GM19397 (cell line): Measurements from ENCODE around the gene FDXR.

Experiments used
- ATAC-seq: cut with Tn5 transposase; IDR thresholded peaks from one replicate; pipeline ENCODE4 v1.9.1; 2021; ENCODE audit warnings: mild to moderate bottlenecking, moderate library complexity; ENCODE audit not compliant: unreplicated experiment

FDXR gene

GRCh38 chr17:74900208-74900607 is 27.4 kb upstream of the FDXR start:
- ATAC-seq = no peak

DNA sequence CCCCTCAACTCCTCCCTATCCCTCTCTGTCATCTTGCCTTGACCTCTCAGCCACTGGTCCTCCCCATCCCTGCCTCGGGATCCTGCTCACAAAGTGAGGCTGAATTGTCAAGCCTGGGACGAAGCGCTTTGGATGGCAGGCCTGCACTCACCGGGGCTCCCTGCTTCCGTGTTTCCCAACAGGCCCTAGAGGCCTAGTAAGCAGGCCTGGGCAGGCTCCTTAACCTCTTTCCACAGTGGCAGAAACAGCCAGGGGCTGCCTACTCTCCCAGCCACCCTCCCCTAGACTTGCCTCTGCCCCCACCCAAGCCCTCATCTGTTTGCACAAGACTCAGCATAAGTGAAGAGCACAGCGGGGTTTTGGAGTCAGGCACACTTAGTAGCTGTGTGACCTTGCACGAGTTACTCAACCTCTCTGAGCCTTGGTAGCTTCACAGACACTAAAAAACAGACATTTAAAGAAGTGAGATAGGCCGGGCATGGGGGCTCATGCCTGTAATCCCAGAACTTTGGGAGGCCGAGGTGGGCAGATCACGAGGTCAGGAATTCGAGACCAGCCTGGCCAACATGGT is 25.7 kb upstream of the FDXR start:
- ATAC-seq = no peak

GRCh38 chr17:74893936-74894671 is 21.3 kb upstream of the FDXR start:
- ATAC-seq = no peak

- no peak for ATAC-seq
These were observed 20.4 kb upstream of the FDXR start, which contains the start of gene FADS6 for GRCh38 chr17:74892974-74893911. Gene FADS6, minus strand, starts transcription at chr17:74893633. Its CDS starts 38 bp downstream, at chr17:74893595.

DNA sequence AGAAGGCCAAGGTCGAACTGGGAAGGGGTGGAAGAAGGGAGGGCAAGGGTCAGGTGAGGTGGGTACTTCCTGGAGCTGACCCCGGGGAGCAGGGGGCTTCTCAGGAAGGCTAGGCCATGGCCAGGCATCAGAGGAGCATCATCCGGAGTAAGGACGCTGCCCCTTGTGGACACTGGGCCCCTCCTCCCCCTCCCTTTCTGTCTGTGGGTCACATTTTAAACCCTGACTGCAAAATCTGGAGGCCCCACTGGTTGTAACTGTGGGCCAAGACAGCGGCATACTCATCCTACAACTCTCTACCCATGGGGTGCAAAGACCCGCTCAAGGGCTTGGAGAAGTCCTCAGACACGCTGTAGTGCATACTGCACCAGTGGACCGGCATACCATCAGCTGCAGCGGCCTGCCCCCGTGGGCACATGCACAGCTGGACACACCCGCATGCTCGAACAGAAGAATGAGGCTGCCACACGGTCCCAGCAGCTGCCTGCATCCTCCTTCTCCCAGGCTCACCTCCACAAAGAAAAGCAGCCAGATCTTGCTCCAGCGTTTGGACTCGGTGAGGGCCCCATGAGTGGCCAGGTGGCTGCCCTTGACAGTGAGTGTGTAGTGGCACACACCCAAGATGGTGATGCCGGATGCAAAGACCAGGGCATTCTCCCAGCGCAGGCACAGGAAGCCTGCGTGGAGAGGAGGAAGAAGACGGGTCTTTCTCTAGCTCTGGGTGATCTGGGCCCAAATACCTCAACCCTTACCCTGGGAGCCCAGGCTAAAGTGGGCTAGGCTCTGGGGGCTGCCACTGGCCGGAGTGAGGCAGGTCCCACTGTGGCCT is 19.4 kb upstream of the FDXR start:
- ATAC-seq = no peak

- no peak for ATAC-seq
These were observed 17.8 kb upstream of the FDXR start for GRCh38 chr17:74890554-74890953.

DNA sequence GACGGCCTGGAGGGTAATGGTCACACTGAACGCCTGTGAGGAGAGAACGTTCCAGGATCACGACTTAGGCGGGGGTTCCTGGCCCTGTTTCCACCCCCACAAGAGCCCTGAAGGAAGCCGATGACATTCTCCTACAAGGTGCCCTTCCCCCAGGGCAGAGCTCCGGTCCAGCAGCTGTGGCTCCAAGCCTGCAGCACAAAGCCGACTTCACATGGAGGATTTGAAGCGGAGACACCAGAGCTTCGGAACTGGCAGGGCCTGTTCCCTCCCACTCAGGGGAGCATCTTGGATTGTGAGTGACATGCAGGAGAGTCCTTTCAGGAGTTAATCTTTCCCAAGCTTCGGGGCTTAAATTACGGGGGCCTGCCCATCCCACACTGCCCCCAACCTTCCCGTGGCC is 15.7 kb upstream of the FDXR start:
- no peak for ATAC-seq

- ATAC-seq = no peak
These were observed 10.5 kb upstream of the FDXR start for GRCh38 chr17:74883241-74883745.

GRCh38 chr17:74882517-74883240 is 9.9 kb upstream of the FDXR start:
- ATAC-seq = no peak

DNA sequence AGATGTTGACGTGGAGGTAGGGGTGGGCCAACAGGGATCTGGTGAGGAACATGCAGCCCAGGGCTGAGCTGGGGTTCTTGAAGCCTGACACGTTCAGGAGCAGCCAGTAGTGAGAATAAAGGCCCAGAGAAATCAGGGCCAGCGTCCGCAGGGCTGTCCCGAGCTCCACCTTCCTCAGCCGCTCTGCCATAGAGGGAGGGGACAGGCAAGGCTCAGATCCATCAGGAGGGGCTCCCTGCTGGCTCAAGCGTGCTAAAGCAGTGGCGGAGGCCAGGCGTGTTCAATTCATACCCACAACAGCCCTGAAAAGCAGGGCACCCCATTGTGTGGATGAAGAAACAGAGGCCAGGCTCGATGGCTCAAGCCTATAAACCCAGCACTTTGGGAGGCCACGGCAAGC is 8.3 kb upstream of the FDXR start:
- no peak for ATAC-seq

GRCh38 chr17:74879308-74879707 is 6.5 kb upstream of the FDXR start:
- ATAC-seq = no peak

DNA sequence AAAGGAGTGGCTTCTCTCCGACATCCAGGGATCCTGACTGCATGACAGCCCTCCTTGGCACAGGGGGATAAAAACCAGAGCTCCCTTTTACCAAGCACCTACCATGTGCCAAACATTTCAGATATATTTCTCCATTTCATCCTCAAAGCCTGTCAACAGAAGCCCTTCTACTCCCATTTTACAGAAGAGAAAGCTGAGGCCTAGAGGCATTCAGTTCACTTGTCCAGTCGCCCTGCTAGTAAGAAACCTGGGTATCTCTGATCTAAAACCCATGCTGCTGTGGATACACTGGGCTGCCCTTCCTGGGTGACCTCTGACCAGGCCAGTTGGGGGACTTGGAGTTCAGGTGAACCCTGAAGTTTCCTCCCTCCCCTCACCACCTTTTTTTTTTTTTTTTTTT is 5.9 kb upstream of the FDXR start:
- no peak for ATAC-seq

DNA sequence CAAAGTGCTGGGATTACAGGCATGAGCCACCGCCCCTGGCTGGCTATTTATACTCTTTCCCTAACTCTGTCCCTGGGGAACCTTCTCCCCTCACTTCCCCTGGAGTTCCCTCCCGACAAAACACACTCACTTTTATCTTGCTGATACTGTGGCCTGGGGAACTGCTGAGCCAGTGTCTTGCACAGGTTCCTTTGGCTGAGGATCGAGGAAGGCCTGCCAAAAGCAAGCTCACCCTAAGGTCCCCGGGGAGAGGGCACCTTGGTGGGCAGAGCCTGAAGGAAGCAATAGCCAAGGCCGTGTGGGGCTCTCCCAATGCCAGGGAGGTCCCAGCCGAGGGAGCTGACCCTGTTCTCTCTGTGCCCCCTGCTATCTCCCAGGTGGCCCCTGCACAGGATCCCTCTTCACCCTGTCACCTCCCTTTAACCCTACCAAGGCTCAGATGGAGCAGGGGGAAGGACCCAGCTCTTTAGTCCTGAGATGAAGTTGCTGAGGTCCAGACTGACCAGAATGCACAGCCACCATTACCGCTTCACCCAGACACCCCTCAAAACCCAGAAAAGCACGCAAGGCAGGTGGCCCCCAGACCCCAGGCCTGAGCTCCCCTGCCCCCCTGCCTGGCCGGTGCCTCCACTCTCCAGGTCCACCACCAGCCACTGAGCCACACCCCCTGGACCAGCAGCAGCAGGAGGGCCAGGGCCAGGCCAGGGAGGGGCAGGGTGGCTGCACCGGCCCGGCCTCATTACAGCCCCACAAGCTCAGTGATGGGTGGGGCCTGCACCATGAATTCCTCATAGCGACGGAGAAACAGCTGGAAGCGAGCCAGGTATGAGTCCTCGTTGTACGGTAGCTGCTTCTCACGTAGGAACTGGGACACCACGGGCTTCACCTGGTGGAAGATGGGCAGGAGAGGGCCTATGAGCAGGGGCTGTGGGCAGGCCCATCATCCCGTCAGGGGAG is 5.1 kb upstream of the FDXR start:
- ATAC-seq = no peak

GRCh38 chr17:74875977-74876593 is 3.3 kb upstream of the FDXR start:
- ATAC-seq = no peak

DNA sequence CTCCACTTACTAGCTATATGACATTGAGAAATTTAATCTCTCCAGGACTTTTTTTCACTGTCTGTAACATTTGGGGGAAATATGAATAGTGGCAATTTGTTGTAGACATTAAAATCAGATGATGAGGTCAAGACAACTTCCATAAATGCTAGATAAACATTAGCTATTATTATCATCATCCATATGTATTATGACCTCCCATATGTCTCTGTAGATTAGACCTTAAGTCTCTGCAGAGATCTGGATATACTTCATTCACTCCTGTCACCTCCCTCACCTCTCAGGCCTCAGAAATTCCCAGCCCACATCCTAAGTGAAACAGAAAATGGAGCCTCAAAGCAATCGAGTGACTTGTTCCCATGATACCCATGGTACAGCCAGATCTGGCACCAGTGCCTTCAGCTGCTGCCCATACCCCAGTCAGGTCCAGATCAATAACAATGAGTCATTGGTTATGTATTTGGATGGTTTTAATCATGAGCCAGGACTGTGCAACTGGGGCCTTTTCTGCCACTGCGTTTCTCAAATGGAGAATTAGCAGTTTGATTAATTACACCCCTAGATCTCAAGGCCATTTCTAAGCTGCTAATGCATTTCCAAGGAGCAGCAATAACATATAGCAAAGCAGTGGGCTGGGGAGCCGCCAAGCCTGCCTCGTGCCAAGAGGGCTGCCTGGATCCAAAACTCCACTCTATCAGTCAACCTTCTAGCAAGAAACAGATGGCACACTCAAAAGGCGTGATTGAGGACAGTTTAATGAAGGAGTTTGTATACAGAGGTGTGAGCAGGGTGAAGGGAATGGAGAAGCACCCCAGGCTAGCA is 2.6 kb upstream of the FDXR start:
- ATAC-seq = no peak

GRCh38 chr17:74874615-74875037 is 1.8 kb upstream of the FDXR start:
- ATAC-seq = no peak

GRCh38 chr17:74873874-74874614 is 1.2 kb upstream of the FDXR start:
- ATAC-seq = no peak
